ENCODE results near the gene EFNB1. TPM values are rescaled to one million over a fixed set of nuclear protein-coding genes. Genes with fewer than 3 reads are reported as not detected.
A peak's percentile ranks its signal among the peaks of the same experiment; 100 is the strongest.

EFNB1 gene
- total RNA-seq, 2 experiments from 2014 or later, result 2.9 to 3.1 TPM

DNA sequence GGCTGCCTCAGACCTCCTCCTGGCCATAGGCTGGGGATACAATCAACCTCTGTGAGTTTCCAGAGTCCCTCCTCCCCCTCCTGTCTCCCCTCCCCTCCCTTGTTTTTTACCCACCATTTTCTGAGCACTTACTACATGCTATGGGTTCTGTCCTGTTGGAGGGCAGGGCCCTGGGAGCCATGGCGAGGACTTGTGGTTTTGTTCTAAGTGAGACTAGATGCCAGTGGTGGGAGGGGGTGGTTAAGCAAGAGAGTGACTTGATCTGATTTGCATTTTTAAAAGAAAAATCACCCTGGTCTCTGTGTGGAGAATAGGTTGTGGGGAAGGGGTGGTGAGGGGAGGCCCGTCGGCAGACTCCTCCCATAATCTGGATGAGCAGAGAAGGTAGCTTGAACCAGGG, 39.5 kb downstream of the EFNB1 start:
- Histone ChIP-seq H3K4me3 (ENCODE audit: low read length) (no peak overlapping the region), H3K4me1 (ENCODE audit: insufficient read depth, low read length) (peaks cover 10% of the 10 kb centered on the region), H3K36me3 (ENCODE audit: insufficient read depth, low read length) (no peaks in the 10 kb centered on the region), H3K27me3 (ENCODE audit: control insufficient read depth in 1 of 2, insufficient read depth in 2 of 2, low read length in 2 of 2) (no peaks in the 10 kb centered on the region), H3K27ac (ENCODE audit: low read depth in 1 of 2, low read length in 2 of 2) (no peak overlapping the region), H3K9me3 (ENCODE audit: control insufficient read depth in 1 of 2, insufficient read depth in 1 of 2, low read length in 2 of 2) (no peaks in the 10 kb centered on the region)
- H3K36me3 Mint-ChIP-seq (ENCODE audit: low read depth), result no peaks in the 10 kb centered on the region
- TF ChIP-seq, protein P1, sequence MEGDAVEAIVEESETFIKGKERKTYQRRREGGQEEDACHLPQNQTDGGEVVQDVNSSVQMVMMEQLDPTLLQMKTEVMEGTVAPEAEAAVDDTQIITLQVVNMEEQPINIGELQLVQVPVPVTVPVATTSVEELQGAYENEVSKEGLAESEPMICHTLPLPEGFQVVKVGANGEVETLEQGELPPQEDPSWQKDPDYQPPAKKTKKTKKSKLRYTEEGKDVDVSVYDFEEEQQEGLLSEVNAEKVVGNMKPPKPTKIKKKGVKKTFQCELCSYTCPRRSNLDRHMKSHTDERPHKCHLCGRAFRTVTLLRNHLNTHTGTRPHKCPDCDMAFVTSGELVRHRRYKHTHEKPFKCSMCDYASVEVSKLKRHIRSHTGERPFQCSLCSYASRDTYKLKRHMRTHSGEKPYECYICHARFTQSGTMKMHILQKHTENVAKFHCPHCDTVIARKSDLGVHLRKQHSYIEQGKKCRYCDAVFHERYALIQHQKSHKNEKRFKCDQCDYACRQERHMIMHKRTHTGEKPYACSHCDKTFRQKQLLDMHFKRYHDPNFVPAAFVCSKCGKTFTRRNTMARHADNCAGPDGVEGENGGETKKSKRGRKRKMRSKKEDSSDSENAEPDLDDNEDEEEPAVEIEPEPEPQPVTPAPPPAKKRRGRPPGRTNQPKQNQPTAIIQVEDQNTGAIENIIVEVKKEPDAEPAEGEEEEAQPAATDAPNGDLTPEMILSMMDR (IDR thresholded peaks at IDR 0.05), result no peak
- ChIA-PET CTCF (no interaction called here), POLR2A (interaction anchor here (0.8 kb wide), 1 partner anchor 40 kb away, joined by 4 read pairs; the partner anchor contains the start of gene EFNB1)
- peaks cover 9% of the 10 kb centered on the region for H3K4me1 Mint-ChIP-seq (ENCODE audit: low read depth)
- no peaks in the 10 kb centered on the region for H3K27me3 Mint-ChIP-seq
- ATAC-seq (ENCODE audit: poor library complexity), result no peak
- peak overlapping the region; percentile 18 for H3K27ac Mint-ChIP-seq
- intact Hi-C loops (cut with DNase I, micrococcal nuclease), result no loop called here
- H3K4me3 Mint-ChIP-seq, result no peak overlapping the region
- H3K9me3 Mint-ChIP-seq, result no peaks in the 10 kb centered on the region
- no peak for DNase-seq

- Mint-ChIP-seq H3K36me3 (ENCODE audit: low read depth) (no peaks in the 10 kb centered on the region), H3K27me3 (no peaks in the 10 kb centered on the region), H3K27ac (peak overlapping the region; percentile 18), H3K4me3 (no peak overlapping the region), H3K9me3 (no peaks in the 10 kb centered on the region), H3K4me1 (ENCODE audit: low read depth) (peaks cover 9% of the 10 kb centered on the region)
- intact Hi-C loops (cut with DNase I, micrococcal nuclease), result no loop called here
- Histone ChIP-seq H3K4me3 (ENCODE audit: low read length) (no peak overlapping the region), H3K36me3 (ENCODE audit: insufficient read depth, low read length) (no peaks in the 10 kb centered on the region), H3K4me1 (ENCODE audit: insufficient read depth, low read length) (peaks cover 10% of the 10 kb centered on the region), H3K9me3 (ENCODE audit: control insufficient read depth in 1 of 2, insufficient read depth in 1 of 2, low read length in 2 of 2) (no peaks in the 10 kb centered on the region), H3K27me3 (ENCODE audit: control insufficient read depth in 1 of 2, insufficient read depth in 2 of 2, low read length in 2 of 2) (no peaks in the 10 kb centered on the region), H3K27ac (ENCODE audit: low read depth in 1 of 2, low read length in 2 of 2) (no peak overlapping the region)
- ChIA-PET POLR2A (interaction anchor here (0.8 kb wide), 1 partner anchor 40 kb away, joined by 4 read pairs; the partner anchor contains the start of gene EFNB1), CTCF (no interaction called here)
- no peak for ATAC-seq (ENCODE audit: poor library complexity)
- peak in 1 of 14 experiments; percentile 20 for DNase-seq
- TF ChIP-seq, protein P1 (IDR thresholded peaks at IDR 0.05), result no peak
These were observed 40.3 kb downstream of the EFNB1 start for GRCh38 chrX:68868902-68869800.

DNA sequence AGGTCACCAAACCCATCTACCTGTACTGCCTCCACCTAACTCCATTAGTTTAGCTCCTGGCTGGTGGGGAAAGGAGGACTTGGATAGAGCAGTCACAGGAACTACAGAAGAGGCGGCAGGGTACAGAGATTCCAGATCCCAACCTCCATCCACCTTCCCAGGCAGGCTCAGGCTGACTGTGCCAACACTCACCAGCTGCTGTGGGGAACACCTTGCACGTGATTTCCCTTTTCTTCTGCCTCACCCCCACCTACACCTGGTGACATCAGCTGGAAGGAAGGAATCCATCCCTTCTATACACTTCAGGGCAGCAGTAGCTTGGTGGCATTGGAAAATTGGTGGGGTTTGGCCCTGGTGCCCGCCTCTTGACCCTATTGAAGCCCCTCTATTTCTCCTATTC, 41.5 kb downstream of the EFNB1 start:
- Histone ChIP-seq H3K4me1 (ENCODE audit: insufficient read depth, low read length) (peaks cover 10% of the 10 kb centered on the region), H3K4me3 (ENCODE audit: low read length) (no peak overlapping the region), H3K27me3 (ENCODE audit: control insufficient read depth in 1 of 2, insufficient read depth in 2 of 2, low read length in 2 of 2) (no peaks in the 10 kb centered on the region), H3K27ac (ENCODE audit: low read depth in 1 of 2, low read length in 2 of 2) (no peak overlapping the region), H3K9me3 (ENCODE audit: control insufficient read depth in 1 of 2, insufficient read depth in 1 of 2, low read length in 2 of 2) (no peaks in the 10 kb centered on the region), H3K36me3 (ENCODE audit: insufficient read depth, low read length) (no peaks in the 10 kb centered on the region)
- Mint-ChIP-seq H3K4me1 (ENCODE audit: low read depth) (peaks cover 9% of the 10 kb centered on the region), H3K27ac (no peak overlapping the region), H3K27me3 (no peaks in the 10 kb centered on the region), H3K36me3 (ENCODE audit: low read depth) (no peaks in the 10 kb centered on the region), H3K4me3 (no peak overlapping the region), H3K9me3 (no peaks in the 10 kb centered on the region)
- TF ChIP-seq, protein P1 (IDR thresholded peaks at IDR 0.05), result no peak
- DNase-seq, result no peak
- CTCF ChIA-PET, result no interaction called here
- POLR2A ChIA-PET, result no interaction called here
- no peak for ATAC-seq (ENCODE audit: poor library complexity)
- intact Hi-C loops (cut with DNase I, micrococcal nuclease), result no loop called here

All from CD4-positive, alpha-beta T cell (primary cell).